NCI-H1092 (cell line): ENCODE results near the gene TMCC1.

Experiments
- DNase-seq: peaks from one replicate; lab custom pipeline; 2025; lab: John Stamatoyannopoulos, UW

TMCC1 gene

DNA sequence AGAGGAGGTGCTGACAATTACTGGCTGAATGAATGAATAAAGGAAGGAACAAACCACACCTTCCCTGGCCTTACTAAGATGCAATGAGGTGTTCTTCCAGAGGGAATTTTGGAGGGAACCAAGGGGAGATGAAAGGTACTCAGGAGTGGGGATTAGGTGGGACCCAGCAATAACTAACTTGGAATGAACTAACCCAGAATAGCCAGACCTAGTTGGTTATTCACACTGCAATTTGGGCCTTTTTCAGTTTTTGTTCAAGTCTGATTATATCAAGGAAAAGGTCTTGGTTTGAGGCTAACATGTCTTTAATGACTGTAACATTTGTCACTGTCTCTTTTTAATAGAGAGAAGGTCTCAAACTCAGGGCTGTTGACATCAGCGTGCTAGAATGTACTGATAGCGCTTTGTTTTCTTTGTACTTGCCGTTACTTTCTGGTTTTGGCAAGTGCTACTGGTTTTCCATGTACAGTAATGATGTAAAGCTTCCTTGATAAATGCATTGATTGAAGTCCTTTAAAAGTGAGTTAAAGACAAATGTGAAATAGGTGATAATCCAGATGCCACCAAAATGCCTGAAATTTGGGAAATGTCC, 283.8 kb downstream of the TMCC1 start:
- DNase-seq, result no peak

DNA sequence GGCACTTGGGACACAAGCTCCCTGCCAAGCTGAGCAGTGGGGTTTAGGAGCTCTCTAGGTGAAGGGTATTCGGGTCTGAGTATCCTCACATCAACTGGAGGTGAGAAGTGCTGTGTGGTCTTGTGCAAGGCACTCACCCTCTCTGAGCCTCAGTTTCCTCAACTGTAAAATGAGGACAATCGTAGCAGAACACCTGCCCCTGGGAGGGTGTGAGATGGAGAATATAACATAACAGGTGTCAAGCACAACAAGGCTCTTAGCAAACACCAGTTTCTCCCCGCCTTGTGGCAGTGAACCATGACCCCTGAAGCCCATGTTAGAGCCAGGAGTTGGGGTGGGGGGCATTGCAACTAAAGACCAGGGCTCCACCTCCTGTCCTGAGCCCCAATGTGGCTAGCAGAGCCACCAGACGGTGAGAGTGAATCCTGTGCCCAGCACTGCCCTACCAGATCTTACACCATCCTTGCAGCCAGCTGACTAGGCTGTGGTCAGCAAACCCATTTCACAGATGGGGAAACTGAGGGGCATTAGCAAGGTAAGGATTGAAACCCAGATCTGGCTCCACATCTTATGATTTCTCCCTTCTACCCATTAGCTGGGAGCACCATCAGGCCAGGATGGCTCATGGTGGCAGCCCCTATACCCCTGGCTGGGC, 284.4 kb downstream of the TMCC1 start:
- no peak for DNase-seq

DNA sequence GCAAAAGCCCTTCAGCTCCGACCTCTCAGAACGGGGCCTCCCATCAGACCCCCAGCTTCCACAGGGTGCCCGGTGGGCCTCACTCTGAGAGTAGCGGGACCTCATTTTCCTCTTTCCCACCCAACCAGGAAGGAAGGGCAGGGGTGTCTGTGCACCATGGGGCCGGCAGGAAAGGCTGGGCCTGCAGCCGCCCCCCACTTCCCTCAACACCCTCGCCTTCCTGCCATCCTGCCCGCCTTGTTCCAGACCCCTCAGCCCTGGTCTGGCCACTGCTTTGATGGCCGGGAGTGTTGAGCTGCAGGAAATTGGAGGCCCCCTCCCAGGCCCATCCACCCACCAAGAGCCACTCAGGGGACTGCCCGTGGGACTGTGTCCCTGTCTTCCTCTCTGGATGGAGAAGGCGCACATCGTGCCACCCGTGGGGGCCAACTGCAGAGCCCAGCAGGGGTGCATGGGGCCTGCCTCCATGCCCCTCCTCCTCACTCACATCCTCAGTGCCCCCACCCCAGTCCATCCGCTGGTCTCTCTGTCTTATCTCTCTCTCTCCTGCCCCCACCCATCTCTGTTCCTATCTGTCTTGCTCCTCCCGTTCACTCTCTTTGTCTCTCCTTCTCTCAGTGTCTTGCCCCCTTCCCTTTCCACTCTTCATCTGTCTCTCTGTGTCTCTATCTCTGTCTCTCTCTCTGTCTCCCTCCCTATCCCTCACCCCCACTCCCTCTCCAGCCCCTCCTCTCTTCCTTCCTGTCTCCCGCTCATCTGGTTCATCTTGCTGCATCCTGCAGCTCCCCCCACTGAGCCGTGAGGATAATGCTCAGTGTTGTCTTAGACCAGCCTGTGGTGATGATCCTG, 285.2 kb downstream of the TMCC1 start:
- DNase-seq, result peak; percentile 50

- DNase-seq, result no peak
These were observed 286.0 kb downstream of the TMCC1 start for GRCh38 chr3:129607391-129608068.

DNA sequence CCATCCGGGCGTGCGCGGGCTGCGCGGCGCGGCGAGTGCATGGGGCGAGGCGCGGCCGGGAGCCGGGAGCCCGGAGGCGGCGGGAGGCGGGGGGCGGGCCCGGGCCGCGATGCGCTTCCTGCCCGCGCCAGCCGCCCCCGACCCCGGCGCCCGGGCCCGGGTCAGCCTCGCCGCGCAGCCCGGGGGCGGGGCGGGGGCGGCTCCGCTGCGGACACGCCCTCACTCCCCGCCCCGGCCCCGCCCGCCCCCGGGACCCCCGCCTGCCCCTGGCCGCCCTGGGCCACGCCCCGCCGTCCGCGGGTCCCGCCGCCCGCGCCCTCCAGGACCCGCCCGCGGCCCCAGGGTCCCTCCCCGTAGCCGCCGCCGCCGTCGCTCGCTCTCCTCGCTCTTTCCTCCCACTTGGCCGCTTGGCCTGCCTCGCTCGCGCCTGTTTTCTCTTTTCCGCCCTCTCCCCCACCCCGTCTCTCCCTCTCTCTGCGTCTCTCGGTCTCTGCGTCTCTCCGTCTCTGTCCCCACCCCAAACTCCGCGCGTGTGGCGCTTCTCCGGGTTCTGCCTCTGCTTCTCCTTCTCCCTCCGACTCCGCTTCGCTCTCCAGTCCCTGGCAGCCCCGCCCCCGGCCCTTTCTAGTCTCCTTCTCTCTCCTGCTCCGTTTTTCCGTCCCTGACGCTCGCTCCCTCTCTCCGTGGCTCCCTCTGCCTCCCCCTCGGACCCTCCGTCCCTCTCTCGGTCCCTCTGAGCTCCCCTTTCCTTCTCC, 286.7 kb downstream of the TMCC1 start, which contains the start of gene PLXND1:
Gene PLXND1, minus strand, starts transcription at position 41 of the 755 bp plus-strand sequence. Its CDS starts 37 bp downstream, at position 4.
- peak; percentile 69 for DNase-seq

DNA sequence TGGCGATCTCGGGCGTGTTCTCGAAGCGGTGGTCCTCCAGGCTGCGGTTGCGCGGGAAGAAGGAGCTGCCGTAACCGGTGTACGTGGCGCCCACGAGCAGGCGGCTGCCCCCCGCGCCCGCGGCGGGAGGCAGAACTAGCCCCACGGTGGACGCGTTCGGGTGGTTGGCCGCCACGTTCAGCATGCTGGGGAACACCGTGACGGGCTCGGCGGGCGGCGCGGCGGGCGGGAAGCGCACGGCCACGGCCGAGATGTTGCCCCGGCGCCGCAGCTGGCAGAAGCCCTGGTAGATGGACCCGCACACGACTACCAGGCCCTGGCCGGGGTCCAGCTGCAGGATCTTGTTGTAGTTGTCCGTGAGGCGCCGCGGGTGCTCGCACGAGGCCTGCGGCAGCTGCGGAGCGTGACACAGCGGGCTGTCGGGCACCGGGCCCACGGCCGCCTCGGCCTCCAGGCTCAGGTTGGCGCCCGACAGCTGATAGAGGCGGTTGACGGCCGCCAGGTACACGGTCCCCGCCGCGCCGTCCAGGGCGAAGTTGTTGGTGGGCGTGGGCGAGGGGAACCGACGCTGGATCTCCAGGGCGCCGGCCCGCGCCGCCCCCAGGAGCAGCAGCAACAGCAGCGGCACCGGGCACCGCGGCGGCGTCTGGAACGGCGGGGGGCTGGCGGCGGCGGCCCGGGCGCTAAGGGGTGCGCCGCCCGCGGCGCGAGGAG, 287.4 kb downstream of the TMCC1 start:
- DNase-seq, result peak; percentile 25

DNA sequence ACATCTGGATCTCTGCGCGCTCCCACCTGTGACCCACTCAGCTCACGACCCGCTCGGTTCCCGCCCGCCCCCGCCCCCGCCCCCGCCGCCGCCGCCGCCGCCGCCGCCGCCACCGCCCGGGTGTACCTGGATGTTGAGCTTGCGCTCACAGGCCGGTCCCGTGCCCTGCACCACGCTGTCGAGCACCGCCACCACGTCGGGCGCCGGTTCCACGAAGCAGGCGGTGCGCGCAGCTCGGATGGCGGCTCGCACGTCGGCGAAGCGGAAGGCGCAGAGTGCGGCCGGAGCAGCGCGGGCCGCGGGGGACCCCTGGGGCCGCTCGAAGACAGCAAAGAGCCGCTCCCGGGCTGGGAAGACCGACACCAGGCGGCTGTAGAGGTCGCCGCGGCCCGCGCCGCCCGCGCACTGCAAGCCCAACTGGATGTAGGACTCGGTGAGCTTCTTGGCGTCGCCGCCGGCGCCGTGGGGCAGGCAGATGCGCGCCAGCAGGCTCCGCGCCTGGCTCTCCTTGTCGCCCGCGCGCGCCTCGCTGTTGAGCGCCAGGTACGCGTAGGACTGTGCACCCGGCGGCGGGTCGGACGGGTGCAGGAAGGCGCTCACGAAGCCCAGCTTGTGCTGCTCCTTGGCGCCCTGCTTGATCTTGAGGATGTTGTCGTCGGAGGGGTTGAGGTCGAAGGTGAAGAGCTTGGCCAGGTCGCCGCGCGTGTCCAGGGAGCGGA, 288.1 kb downstream of the TMCC1 start:
- peak; percentile 38 for DNase-seq

DNA sequence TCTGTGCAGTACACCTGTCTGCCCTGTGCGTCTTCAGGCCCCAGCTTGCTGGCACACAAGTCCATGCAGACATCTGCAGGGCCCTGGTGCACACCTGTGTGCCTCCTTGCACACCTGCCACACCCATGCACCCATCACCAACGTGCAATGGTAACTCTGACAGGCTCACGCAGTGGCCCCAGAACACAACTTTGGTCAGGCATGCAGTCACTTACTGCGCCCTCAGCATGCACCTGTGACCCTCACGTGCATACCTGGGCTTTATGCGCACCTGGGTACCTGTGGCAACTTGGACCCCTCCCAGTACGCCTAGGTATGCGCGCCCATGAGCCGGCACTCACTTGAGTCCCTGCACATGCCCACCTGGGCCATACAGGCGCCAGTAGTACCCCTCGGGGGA, 288.7 kb downstream of the TMCC1 start:
- no peak for DNase-seq

DNA sequence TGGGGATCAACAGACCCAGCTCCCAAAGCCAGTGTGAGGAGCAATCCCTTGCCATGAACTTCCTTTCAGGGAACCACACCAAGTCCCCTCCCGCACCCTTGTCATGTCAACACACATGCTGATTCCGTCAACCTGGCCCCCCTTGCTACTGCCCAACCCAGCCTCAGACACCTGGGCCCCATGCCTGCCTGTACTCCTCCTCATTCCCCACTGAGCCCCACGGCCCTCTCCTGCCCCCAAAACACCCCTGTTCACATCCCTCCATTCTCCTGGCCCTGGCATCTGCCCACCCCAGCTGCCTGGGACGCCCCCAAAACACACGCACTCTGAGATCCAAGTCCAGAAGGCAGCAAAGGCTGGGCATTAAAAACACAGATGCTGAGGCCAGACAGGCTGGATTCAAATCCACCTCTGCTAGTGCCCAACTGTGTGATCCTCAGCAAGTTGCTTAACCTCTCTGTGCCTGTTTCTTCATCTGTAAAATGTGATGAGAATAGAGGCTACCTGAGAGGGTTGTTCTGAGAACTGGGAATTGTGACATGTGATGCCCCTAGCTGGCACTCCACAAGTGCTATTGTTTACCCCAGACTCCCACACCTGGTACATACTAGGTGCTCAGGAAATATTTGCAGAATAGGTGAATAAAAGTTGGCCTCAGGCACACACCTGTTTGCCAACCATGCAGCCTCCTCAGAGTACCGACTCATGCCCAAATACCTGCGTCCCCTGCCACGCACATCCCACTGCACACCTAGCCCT, 289.3 kb downstream of the TMCC1 start:
- DNase-seq, result no peak

DNA sequence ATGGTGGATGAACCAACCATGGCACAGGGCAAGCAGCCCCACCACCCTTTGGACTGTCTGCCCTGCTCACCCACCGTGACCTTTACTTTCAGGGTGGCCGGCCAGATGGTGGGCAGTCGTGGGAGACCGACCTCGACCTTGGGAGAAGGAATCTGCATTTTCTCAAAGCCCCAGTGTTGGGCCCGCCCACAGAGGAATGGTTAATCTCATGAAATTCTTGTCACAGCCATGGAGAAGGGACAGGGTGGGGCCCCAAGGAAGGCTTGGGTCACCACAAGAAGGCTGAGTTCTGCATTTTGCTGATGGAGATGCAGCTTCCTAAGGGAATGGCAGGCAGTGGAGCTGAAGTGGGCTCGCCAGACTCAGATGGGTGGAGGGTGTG, 290.0 kb downstream of the TMCC1 start:
- no peak for DNase-seq

DNA sequence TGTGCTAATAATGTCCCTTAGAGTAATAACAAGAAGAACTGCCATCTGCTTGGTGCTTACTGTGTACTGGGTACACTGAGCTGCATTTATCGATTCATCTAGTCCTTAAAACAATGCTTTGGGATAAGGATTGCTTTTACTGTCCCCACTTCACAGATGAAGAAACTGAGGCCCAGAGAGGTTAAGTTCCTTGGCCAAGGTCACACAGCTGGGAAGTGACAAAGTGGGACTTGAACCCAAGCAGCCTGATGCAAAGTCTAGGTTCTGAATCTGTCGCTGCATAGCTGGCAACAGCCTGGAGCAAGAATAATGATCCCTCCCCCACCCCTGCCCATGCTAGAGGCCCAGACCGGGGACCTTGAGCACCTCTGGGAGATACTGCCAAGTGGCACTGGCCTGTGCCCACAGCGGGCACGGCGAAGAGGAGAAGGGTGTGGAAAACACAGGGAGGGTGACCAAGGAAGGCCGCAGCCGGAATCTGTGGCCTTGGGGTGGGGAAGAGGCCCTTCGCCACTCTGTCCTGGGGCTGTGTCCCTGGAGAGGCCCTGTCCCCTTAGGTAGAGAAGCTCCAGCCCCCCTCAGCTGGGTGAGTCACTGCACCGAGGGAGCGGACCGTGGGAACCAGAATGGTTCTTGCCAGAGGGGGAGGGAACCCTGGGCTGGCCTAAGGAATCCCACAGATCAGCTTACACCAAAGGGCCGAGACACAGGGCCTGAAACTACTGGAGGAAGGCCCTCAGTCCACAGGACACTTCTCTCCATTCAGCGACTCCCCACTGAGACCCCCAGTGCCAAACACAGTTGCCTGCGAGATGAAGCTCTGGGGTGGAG, 290.6 kb downstream of the TMCC1 start:
- DNase-seq, result no peak

DNA sequence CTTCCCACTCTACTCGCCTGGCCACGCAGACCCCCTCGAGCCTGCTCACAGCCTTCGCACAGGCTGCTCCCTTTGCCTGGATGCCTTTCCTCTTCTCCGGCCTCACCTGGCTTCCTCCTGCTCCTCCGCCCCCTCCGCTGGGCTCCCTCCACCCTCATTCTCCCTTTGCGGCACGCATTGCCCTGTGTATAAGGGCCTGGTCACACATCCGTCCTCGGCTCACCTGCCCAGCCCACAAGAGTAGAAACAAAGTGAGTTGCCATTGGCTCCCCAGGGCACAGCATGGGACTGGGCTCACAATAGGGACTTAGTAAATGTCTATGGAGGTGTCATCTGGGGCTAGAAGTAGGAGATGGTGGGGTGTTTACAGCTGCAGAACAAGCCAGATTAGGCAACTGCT, 291.2 kb downstream of the TMCC1 start:
- DNase-seq, result no peak

DNA sequence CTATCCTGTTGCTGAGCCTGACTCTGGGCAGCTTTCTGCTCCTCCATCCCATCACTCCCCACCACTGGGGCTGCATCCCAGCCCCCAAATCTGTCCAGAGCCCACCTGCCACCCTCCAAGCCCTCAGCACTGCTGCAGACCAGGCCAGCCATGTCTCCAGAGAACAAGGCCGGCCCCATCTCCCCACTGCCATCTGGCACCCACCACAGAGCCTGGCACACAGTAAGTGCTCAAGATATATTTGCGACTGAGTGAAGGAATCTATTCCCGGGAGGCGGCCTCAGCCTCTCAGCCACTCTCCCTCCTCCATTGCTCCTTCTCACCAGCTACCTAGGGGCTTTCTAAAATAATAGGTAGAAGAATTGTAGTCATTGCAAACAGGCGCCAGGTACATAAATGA, 291.8 kb downstream of the TMCC1 start:
- no peak for DNase-seq

DNA sequence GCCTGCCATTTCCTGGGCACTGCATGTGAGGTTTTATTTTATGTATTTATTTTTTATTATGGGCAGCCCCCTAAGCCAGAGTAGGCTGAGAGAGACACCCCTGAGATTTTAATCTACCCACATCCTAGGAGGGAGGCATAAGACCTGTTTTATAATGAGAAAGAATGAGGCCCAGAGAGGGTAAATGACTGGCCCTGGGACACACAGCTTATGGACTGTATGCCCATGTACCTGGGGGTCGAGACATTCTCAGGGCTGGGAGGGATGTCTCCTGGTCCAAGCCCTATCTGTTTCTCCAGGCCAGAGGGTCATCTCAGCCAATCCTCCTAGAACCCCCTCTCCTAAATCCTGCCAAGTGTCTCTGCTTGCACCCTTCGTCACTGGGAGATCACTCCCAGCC, 293.2 kb downstream of the TMCC1 start:
- DNase-seq, result no peak

DNA sequence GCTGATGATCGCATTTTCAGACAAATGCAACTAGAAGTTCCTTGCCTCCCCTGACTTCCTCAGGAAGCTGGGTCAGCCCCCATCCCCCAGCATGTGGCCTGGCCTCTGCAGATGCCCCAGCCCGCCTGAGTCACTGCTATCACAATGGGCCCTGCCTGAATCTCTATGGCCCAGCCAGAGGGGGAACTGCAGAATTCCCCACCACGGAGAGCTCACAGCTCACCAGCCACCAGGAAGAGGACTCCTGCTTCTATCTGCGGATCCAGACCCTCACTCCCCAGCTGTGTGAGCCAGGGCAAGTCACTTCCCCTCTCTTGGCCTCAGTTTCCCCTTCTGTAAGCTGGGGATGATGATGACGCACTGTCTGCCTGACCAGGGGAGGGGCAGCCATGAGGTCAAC, 293.9 kb downstream of the TMCC1 start:
- DNase-seq, result no peak

- no peak for DNase-seq
These were observed 294.4 kb downstream of the TMCC1 start for GRCh38 chr3:129599073-129599472.

GRCh38 chr3:129598484-129598883, 295.0 kb downstream of the TMCC1 start:
- no peak for DNase-seq

GRCh38 chr3:129598000-129598381, 295.5 kb downstream of the TMCC1 start:
- DNase-seq, result no peak
